Stimulated activated CD4-positive, alpha-beta T cell treated with anti-CD3 and anti-CD28 coated beads, Interleukin-4, amount 100 ng/mL, for 1 hour (primary cell): ENCODE results near the gene C2CD5.
"Not testable (repeated sequence)": the region's sequence is repeated elsewhere in the genome, so short reads cannot be mapped to it uniquely, and the experiment has no call there.

Experiments used
- DNase-seq: peaks from one replicate; pipeline ENCODE4 v3.0.0-alpha.2; 2020

Gene C2CD5

GRCh38 chr12:22544038-22544979 is at the start of gene C2CD5:
Gene C2CD5 (minus strand): TSS chr12:22544542. CDS start chr12:22544150, 392 bp downstream.
- peak; percentile 94 for DNase-seq

GRCh38 chr12:22593864-22594263 is 49.5 kb upstream of the C2CD5 start:
- no peak for DNase-seq

GRCh38 chr12:22588817-22589216 is 44.5 kb upstream of the C2CD5 start:
- DNase-seq, result no peak

- no peak for DNase-seq
Measured at GRCh38 chr12:22578328-22578727, 34.0 kb upstream of the C2CD5 start.

GRCh38 chr12:22577667-22578066 is 33.3 kb upstream of the C2CD5 start:
- DNase-seq, result no peak

- DNase-seq, result no peak
Measured at GRCh38 chr12:22576473-22576872, 32.1 kb upstream of the C2CD5 start.

- DNase-seq, result no peak
Measured at GRCh38 chr12:22576065-22576464, 31.7 kb upstream of the C2CD5 start.

- no peak for DNase-seq
Measured at GRCh38 chr12:22574921-22575320, 30.6 kb upstream of the C2CD5 start.

GRCh38 chr12:22573181-22573580 is 28.8 kb upstream of the C2CD5 start:
- no peak for DNase-seq

- no peak for DNase-seq
Measured at GRCh38 chr12:22569253-22569652, 24.9 kb upstream of the C2CD5 start.

GRCh38 chr12:22562036-22563028 is 18.0 kb upstream of the C2CD5 start:
- no peak for DNase-seq

- DNase-seq, result not testable (repeated sequence)
Measured at GRCh38 chr12:22554750-22555149, 10.4 kb upstream of the C2CD5 start.

GRCh38 chr12:22551624-22552023 is 7.3 kb upstream of the C2CD5 start:
- no peak for DNase-seq

- no peak for DNase-seq
Measured at GRCh38 chr12:22545255-22545654, 913 bp upstream of the C2CD5 start.

- DNase-seq, result peak; percentile 46
Measured at GRCh38 chr12:22543246-22544037, 900 bp downstream of the C2CD5 start.

GRCh38 chr12:22541496-22542155 is 2.7 kb downstream of the C2CD5 start:
- no peak for DNase-seq

GRCh38 chr12:22539055-22539454 is 5.3 kb downstream of the C2CD5 start:
- no peak for DNase-seq

GRCh38 chr12:22538311-22538710 is 6.0 kb downstream of the C2CD5 start:
- no peak for DNase-seq

GRCh38 chr12:22536971-22537544 is 7.3 kb downstream of the C2CD5 start:
- DNase-seq, result no peak

GRCh38 chr12:22536346-22536945 is 7.9 kb downstream of the C2CD5 start:
- DNase-seq, result no peak

- DNase-seq, result no peak
Measured at GRCh38 chr12:22535478-22535877, 8.9 kb downstream of the C2CD5 start.
